Choroid plexus epithelial cell (primary cell): Measurements from ENCODE around the gene MOCS3.

Experiments used
- DNase-seq: peaks from one replicate; pipeline ENCODE4 v3.0.0-alpha.2; 2010; ENCODE audit warnings: low read depth
- H3K4me3 ChIP-seq: 2 replicates; pipeline ENCODE4 v1.5.1; 2011; ENCODE audit warnings: low read depth, mild to moderate bottlenecking, control low read depth, low read length, moderate library complexity
- TF ChIP-seq, protein P1 (sequence below): conservative IDR thresholded peaks from 2 replicates; pipeline ENCODE4 v1.5.1; 2011; ENCODE audit warnings: low read depth, mild to moderate bottlenecking, control low read depth, inconsistent platforms, low read length, moderate library complexity

Gene MOCS3

DNA sequence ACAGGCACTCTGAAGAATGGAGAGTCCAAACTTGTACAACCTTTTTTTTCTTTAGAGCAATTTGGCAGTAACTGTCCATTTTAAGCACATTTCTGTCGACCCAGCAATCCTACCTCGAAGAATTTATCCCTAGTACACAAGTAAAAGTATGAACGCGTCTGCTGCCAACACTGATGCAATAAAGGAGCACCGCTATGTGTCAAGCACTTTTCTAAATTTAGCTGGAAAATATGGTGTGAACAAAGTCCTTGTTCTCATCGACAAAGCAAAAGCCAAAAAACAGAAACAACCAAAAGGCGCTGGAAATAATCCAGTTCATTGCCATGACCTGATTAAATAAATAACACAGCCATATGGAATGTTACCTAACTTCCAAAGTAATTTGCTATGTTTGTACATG lies 1.3 kb upstream of the MOCS3 start:
- peak; percentile 64 for DNase-seq
- H3K4me3 ChIP-seq: peak overlapping the region; percentile 78
- TF ChIP-seq, protein P1, sequence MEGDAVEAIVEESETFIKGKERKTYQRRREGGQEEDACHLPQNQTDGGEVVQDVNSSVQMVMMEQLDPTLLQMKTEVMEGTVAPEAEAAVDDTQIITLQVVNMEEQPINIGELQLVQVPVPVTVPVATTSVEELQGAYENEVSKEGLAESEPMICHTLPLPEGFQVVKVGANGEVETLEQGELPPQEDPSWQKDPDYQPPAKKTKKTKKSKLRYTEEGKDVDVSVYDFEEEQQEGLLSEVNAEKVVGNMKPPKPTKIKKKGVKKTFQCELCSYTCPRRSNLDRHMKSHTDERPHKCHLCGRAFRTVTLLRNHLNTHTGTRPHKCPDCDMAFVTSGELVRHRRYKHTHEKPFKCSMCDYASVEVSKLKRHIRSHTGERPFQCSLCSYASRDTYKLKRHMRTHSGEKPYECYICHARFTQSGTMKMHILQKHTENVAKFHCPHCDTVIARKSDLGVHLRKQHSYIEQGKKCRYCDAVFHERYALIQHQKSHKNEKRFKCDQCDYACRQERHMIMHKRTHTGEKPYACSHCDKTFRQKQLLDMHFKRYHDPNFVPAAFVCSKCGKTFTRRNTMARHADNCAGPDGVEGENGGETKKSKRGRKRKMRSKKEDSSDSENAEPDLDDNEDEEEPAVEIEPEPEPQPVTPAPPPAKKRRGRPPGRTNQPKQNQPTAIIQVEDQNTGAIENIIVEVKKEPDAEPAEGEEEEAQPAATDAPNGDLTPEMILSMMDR: no peak

DNA sequence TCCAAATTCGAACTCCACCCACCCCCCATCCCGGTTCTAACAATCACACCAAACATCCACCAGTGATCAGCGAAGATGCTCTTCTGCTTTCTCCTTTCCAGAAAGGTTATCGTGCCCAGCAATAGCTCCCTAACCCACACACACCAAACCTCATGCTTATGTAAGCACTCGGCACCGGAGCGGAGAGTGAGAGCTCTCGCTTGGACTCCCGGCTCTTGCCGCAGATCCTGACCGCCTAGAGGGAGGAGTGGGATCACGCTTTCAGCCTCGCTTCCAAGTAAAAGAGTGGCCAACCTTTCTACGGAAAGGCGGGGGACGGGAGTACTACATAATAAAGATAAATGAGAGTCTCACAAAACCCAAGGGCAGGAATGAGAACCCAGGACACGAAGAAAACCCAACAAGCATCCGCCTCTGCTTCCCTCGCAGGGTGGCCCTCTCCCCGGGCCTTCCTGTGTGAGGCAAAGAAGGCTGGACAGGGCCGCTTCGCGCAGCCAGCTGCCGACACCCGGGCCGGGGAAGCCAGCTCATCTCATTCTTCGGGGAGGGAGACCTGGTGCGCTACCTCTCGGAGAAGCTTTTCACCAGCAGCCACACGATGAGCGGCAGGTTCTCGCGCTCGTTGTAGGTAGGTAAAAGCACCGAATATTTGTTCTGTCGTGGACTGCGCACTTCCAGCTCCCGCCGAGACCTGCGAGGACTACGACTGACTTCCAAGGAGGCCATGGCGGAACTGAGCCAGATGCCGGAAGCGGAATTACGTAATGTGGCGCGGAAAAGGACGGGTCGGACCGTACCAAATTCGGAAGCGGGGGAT lies 612 bp upstream of the MOCS3 start, which contains the start of gene DPM1:
Gene DPM1, minus strand, starts transcription at position 735 of the 817 bp plus-strand sequence. Its CDS starts 9 bp downstream, at position 726.
- peak within 1 kb of the TSS; percentile 78 for H3K4me3 ChIP-seq
- peak; percentile 92 for DNase-seq
- TF ChIP-seq, protein P1: peak; percentile 2

DNA sequence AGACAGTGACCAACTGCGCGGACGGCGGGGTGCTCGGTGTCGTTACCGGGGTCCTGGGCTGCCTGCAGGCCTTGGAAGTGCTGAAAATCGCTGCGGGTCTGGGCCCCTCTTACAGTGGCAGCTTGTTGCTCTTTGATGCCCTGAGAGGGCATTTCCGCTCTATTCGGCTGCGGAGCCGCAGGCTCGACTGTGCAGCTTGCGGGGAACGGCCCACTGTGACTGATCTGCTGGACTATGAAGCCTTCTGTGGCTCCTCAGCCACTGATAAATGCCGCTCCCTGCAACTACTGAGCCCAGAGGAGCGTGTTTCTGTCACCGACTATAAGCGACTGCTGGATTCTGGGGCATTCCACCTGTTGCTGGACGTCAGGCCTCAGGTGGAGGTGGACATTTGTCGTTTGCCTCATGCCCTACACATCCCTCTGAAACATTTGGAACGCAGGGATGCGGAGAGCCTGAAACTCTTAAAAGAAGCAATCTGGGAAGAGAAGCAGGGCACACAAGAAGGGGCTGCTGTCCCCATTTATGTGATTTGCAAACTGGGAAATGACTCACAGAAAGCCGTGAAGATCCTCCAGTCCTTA lies 1.0 kb downstream of the MOCS3 start:
- DNase-seq: no peak
- peak overlapping the region; percentile 78 for H3K4me3 ChIP-seq
- TF ChIP-seq, protein P1: no peak

DNA sequence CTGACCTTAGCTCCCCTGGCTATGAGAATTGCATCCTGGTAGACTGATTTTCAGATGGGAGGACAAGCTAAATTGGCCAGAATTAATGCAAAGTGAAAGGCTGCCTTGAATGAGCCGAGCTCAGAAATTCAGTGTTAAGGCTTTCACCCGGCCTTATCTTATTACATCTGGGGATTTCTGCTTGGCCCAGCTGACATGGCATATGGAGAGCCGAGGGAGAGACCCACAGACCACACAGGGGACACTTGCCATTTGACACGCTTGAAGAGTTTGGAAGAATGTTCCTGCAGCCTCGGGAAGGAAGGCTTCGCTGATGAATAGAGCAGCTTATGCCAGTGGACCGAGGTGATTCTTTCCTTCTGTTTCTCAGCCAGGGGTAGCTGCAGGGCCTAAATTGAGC lies 9.0 kb downstream of the MOCS3 start:
- no peak overlapping the region for H3K4me3 ChIP-seq
- no peak for DNase-seq

DNA sequence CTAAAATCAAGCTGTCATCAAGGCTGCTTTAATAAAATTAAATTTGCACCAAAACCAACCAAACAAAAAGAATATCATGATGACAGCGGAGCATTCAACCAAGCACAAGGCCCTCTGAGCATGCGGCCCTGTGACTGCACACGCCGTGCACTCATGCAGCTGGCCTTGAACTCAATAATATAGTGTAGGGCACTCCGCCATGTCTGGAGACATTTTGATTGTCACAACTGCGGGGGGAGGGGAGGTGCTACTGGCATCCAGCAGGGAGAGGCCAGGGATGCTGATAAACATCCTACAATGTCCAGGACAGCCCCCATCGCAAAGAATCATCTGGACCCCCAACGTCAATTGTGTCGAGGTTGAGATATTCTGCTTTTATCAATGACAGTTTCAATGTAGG lies 9.7 kb downstream of the MOCS3 start:
- no peak for DNase-seq
- TF ChIP-seq, protein P1: no peak
- H3K4me3 ChIP-seq: no peak overlapping the region

More for the DNA sequence above, 9.0 kb downstream of the MOCS3 start:
- TF ChIP-seq, protein P1: no peak

DNA sequence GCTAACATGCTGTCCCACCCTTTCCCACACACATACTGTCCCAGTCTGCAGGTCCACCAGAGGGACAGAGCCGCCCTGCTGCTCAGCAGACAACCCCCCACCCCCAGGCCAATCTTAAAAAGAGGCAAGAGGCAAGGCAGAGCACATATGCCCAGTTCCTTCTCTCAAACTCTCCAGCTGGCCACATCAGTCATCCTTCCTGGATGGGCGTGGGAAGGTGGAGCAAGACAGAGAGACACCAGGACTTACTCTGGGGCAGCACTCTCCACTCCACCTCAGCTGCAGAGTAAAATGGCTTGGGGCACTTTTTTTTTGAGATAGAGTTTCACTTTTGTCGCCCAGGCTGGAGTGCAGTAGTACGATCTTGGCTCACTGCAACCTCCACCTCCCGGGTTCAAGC lies 10.8 kb downstream of the MOCS3 start:
- TF ChIP-seq, protein P1: no peak
- no peak overlapping the region for H3K4me3 ChIP-seq
- DNase-seq: no peak
